Medulla oblongata (tissue), 1 donor: ENCODE data around the gene ACSF3.
A peak's percentile ranks its signal among the peaks of the same experiment; 100 is the strongest.

ENCODE experiments used
- DNase-seq: peaks from one replicate; pipeline ENCODE4 v3.0.0-alpha.2; 2015; ENCODE audit errors: extremely low spot score

The ACSF3 gene

GRCh38 chr16:89190150-89190958 lies 96.7 kb downstream of the ACSF3 start:
- DNase-seq, result no peak

- no peak for DNase-seq
These were observed 97.6 kb downstream of the ACSF3 start for GRCh38 chr16:89191033-89191900.

- no peak for DNase-seq
These were observed 98.2 kb downstream of the ACSF3 start for GRCh38 chr16:89191901-89192185.

GRCh38 chr16:89192186-89192955 lies 98.7 kb downstream of the ACSF3 start:
- peak; percentile 18 for DNase-seq

- DNase-seq, result no peak
These were observed 99.4 kb downstream of the ACSF3 start for GRCh38 chr16:89192956-89193575.

GRCh38 chr16:89193576-89194293 lies 100.1 kb downstream of the ACSF3 start:
- DNase-seq, result no peak

GRCh38 chr16:89194340-89195311 lies 101.0 kb downstream of the ACSF3 start:
- no peak for DNase-seq

- no peak for DNase-seq
These were observed 102.0 kb downstream of the ACSF3 start for GRCh38 chr16:89195521-89196171.

GRCh38 chr16:89197033-89197632 lies 103.5 kb downstream of the ACSF3 start:
- no peak for DNase-seq

- DNase-seq, result no peak
These were observed 104.2 kb downstream of the ACSF3 start for GRCh38 chr16:89197633-89198416.

- DNase-seq, result no peak
These were observed 105.0 kb downstream of the ACSF3 start for GRCh38 chr16:89198417-89199240.

- no peak for DNase-seq
These were observed 105.8 kb downstream of the ACSF3 start for GRCh38 chr16:89199241-89200123.

GRCh38 chr16:89200124-89200849 lies 106.6 kb downstream of the ACSF3 start, which contains the start of gene SLC22A31:
Gene SLC22A31 (minus strand): TSS chr16:89200537. CDS start chr16:89200501, 36 bp downstream.
- DNase-seq, result no peak

GRCh38 chr16:89200850-89201411 lies 107.3 kb downstream of the ACSF3 start:
- no peak for DNase-seq
